ENCODE data around the gene IL10RB.

Gene IL10RB

DNA sequence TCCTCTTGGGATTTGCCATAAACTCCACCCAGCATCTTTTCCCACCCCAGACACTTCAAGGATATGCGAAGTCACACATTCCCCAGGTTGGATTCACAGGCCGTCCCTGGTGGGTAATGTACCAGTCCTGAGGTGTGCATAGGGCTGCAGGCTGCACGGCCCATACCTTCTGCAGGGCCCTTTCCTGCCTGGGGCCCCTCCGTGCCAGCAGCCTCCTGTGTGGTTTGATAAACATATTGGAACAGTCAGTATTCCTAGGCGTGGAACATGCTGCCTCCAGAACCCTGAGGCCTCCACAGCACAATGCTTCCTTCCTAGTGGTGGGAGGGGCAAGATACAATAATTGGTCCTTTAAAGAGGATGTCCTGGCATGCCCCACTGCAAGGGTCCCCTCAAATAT is 26.6 kb downstream of the IL10RB start:
- TF ChIP-seq, protein P1, sequence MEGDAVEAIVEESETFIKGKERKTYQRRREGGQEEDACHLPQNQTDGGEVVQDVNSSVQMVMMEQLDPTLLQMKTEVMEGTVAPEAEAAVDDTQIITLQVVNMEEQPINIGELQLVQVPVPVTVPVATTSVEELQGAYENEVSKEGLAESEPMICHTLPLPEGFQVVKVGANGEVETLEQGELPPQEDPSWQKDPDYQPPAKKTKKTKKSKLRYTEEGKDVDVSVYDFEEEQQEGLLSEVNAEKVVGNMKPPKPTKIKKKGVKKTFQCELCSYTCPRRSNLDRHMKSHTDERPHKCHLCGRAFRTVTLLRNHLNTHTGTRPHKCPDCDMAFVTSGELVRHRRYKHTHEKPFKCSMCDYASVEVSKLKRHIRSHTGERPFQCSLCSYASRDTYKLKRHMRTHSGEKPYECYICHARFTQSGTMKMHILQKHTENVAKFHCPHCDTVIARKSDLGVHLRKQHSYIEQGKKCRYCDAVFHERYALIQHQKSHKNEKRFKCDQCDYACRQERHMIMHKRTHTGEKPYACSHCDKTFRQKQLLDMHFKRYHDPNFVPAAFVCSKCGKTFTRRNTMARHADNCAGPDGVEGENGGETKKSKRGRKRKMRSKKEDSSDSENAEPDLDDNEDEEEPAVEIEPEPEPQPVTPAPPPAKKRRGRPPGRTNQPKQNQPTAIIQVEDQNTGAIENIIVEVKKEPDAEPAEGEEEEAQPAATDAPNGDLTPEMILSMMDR (IDR thresholded peaks at IDR 0.05; ENCODE audit: low read depth, low read length), result no peak
- Histone ChIP-seq H3K36me3 (peaks cover 24% of the 10 kb centered on the region), H3K27ac (no peak overlapping the region)

DNA sequence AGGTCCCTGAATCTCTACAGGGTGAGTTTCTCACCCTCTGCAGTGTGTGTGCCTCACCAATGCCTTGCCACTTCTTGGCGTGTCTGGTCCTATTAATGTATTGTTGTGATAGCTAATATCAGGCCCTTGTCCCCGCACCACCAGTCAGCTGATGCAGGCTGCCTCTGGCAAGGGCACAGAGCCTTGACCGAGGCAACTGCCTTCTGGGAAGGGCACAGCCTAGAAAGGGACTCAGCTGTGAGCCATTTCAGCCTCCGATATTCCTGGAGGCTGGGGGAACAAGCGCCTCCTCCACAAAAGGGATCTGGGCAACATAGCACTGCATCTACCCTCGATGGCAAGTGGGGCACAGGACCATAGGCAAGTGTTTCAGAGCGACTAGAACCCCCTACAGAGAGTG is 27.0 kb downstream of the IL10RB start:
- peaks cover 20% of the 10 kb centered on the region for H3K36me3 ChIP-seq
- no peak overlapping the region for H3K27ac ChIP-seq
- no peaks in the 10 kb centered on the region for H3K27me3 ChIP-seq (ENCODE audit: insufficient read depth, low read depth, severe bottlenecking)
- TF ChIP-seq, protein P1 (IDR thresholded peaks at IDR 0.05; ENCODE audit: low read depth, low read length), result no peak
- H3K4me3 ChIP-seq (ENCODE audit: low read depth, low read length), result no peak overlapping the region
- H3K9me3 ChIP-seq (ENCODE audit: severe bottlenecking), result no peaks in the 10 kb centered on the region
- DNase-seq, result no peak

More for the DNA sequence above, 26.6 kb downstream of the IL10RB start:
- H3K27me3 ChIP-seq (ENCODE audit: insufficient read depth, low read depth, severe bottlenecking), result no peaks in the 10 kb centered on the region
- no peak for DNase-seq
- no peaks in the 10 kb centered on the region for H3K9me3 ChIP-seq (ENCODE audit: severe bottlenecking)
- no peak overlapping the region for H3K4me3 ChIP-seq (ENCODE audit: low read depth, low read length)

DNA sequence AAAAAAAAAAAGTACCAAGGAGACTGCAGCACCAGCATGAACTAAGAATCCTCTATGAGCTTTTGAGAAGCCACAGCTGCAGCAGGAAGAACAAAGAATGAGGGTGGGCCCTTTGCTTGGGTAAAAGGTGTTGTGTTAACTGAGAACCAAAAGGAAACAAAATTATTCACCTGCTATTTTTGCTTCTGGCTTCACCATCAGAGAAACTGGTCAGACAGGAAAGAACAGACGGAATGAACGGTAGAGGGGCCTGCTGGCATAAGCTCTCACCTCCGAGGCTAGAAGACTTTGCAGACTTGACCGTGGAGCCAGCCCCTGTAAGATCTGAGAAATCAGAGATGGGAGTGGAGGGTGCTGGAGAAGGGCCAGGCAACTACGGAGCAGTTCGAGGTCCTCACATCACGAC is 27.6 kb downstream of the IL10RB start:
- H3K27ac ChIP-seq, result no peak overlapping the region
- DNase-seq, result no peak
- peaks cover 20% of the 10 kb centered on the region for H3K36me3 ChIP-seq
- H3K9me3 ChIP-seq (ENCODE audit: severe bottlenecking), result no peaks in the 10 kb centered on the region
- TF ChIP-seq, protein P1 (IDR thresholded peaks at IDR 0.05; ENCODE audit: low read depth, low read length), result no peak
- H3K4me3 ChIP-seq (ENCODE audit: low read depth, low read length), result no peak overlapping the region
- no peaks in the 10 kb centered on the region for H3K27me3 ChIP-seq (ENCODE audit: insufficient read depth, low read depth, severe bottlenecking)

DNA sequence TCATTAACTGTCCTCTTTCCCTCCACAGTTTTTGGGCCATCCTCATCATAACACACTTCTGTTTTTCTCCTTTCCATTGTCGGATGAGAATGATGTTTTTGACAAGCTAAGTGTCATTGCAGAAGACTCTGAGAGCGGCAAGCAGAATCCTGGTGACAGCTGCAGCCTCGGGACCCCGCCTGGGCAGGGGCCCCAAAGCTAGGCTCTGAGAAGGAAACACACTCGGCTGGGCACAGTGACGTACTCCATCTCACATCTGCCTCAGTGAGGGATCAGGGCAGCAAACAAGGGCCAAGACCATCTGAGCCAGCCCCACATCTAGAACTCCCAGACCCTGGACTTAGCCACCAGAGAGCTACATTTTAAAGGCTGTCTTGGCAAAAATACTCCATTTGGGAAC is 30.0 kb downstream of the IL10RB start:
- peaks cover 17% of the 10 kb centered on the region for H3K36me3 ChIP-seq
- no peak overlapping the region for H3K4me3 ChIP-seq (ENCODE audit: low read depth, low read length)
- TF ChIP-seq, protein P1 (IDR thresholded peaks at IDR 0.05; ENCODE audit: low read depth, low read length), result no peak
- no peaks in the 10 kb centered on the region for H3K9me3 ChIP-seq (ENCODE audit: severe bottlenecking)
- no peaks in the 10 kb centered on the region for H3K27me3 ChIP-seq (ENCODE audit: insufficient read depth, low read depth, severe bottlenecking)
- no peak for DNase-seq
- no peak overlapping the region for H3K27ac ChIP-seq

DNA sequence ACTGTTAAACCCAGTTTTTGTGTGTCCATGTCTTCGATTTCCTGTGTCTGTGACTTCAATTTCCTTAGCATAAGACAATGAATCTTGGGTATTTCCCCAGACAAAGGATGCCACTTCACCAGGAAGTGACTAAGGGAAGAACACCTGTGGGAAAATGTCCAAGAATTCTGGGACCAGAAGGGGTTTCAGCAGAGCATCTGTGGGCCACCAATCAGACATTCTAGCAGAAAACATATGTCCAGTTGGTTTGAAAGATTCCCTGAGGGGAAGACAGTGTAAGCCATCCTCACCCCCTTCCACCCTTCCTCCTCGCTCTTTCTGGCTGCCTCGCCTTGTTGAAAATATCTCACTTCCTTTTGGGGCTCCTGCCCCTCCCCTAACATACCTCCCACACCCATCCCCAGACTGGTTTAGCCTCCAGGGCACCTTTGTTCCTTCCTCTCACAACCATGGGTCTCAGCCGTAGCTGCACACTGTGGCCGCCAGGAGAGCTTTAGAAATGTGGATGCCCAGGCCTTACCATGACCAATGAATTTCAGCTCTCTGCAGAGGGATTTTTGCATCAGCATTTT is 33.1 kb downstream of the IL10RB start:
- TF ChIP-seq, protein P1 (IDR thresholded peaks at IDR 0.05; ENCODE audit: low read depth, low read length), result no peak
- Histone ChIP-seq H3K36me3 (peaks cover 12% of the 10 kb centered on the region), H3K27me3 (ENCODE audit: insufficient read depth, low read depth, severe bottlenecking) (no peaks in the 10 kb centered on the region), H3K9me3 (ENCODE audit: severe bottlenecking) (no peaks in the 10 kb centered on the region), H3K27ac (no peak overlapping the region), H3K4me3 (ENCODE audit: low read depth, low read length) (no peak overlapping the region)
- no peak for DNase-seq
